NT2/D1 (cell line): ENCODE measurements around the gene POLR2I.

Experiments
- SUZ12 ChIP-seq: IDR thresholded peaks from 2 replicates; pipeline ENCODE4 v1.6.1; 2011; ENCODE audit not compliant: insufficient read length, insufficient read depth; ENCODE audit errors: extremely low read depth
- YY1 ChIP-seq: IDR thresholded peaks from 2 replicates; pipeline ENCODE4 v1.6.1; 2011; ENCODE audit not compliant: insufficient read length, insufficient read depth
- ZNF274 ChIP-seq: IDR thresholded peaks from 2 replicates; pipeline ENCODE4 v1.6.1; 2011; ENCODE audit warnings: mild to moderate bottlenecking, low read depth, low read length

DNA sequence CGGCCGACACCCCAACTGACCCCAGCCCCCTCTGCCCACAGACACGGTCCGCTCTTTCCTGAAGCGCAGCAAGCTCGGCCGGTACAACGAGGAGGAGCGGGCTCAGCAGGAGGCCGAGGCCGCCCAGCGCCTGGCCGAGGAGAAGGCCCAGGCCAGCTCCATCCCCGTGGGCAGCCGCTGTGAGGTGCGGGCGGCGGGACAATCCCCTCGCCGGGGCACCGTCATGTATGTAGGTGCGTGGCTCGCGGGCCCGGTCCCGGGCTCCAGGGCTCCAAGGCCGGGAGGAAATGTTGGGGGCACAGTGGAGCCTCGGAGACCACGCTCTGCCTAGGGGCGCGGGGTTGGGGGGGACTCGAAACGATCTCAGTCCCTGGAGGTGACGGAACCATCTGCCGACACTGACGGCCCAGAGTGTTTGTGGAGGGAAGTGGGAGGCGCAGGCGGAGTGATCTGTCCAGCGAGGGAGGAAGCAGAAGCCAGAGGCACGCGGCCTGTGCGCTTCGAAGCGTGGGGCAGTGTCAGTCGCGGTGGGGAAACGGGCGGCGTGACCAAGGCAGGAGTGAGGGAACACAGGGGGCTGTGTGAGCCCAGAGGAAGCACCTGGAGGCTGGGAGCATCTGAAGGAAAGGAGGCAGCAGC, 6.9 kb upstream of the POLR2I start:
- no peak for TF ChIP-seq ZNF274
- TF ChIP-seq SUZ12: no peak
- no peak for TF ChIP-seq YY1
